Measurements from ENCODE around the gene FRY.
"Not testable (repeated sequence)": the region's sequence is repeated elsewhere in the genome, so short reads cannot be mapped to it uniquely, and the experiment has no call there.

FRY gene

DNA sequence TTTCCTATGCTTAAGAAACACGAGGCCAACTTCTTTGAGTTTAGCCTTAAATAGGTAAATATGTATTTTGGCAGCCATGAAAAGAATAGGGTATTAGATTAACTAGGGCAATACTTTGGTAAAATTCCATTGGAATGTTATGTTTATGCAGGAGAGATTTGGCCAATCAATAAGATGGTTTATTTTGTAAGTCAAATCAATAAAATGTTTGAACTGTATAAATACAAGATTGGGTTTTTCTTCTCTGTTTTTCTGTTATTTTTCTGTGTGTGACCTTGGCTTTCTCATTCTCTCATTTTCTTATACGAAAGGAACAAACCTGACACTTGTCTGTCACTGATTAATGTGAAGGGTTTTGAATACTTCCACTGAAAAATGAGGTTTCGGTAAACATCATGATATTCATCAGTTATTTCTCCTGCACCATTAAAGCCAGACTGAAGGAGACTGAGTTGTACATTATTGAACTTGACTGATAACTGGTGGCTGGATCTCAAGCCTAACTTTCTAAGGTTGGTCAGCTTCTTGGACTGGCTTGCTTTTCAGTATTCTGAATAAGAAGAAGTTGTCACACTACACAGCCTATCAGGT lies 8.6 kb downstream of the FRY start:
- DNase-seq (ENCODE audit: low read depth in 1 of 2, low spot score in 1 of 2), result no peak

DNA sequence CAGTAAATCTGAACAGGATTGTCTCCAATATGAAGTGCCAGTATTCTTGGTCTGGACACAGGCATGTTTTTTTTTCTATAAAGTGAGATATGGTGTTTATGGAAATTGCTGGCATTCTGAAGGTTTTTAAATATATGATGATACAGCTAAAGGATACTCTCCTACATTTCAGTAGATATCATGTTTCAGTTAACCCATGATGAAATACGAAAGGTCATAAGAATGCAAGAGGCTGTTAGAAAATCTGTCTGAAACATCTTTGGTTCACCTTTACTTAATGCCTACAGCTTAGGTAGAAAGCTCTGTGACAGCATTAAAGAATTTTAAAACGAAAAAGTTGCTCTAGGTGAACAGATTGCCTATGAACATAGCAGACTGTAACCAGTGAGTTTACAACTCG lies 9.1 kb downstream of the FRY start:
- no peak for DNase-seq (ENCODE audit: low read depth in 1 of 2, low spot score in 1 of 2)

DNA sequence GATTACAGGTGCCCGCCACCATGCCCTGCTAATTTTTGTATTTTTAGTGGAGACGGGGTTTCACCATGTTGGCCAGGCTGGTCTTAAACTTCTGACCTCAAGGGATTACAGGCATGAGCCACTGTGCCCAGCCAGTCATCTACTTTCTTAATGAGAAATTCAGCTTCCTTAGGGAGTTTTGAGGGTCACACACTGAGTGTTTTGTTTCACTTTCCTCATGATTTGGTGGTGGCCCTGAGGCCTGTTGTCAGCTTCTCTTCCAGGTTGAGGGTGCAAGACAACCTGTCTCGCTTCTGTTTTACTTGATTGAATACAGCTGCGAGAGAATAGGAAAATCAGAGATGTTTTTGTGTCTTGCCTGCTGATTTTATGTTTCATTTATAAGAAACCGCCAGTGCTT lies 9.9 kb downstream of the FRY start:
- no peak for DNase-seq (ENCODE audit: low read depth in 1 of 2, low spot score in 1 of 2)

DNA sequence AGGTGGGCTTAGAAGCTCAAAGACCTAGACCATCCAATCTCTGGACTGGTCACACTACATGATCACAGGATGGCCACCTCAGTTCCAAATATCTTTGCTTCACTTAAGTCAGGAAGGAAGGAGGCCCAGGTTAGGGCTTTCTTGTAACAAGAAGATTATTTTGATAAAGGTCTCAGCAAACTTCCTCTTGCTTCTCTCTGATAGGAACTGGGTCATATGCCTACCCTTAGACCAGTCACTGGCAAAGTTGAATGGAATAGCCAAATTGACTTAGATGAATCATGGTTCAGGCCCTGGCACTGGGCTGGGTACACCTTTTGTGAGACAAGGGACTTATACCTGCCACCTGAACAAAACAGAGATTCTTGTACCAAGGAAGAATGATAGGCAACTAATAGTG lies 11.0 kb downstream of the FRY start:
- no peak for DNase-seq (ENCODE audit: low read depth in 1 of 2, low spot score in 1 of 2)

DNA sequence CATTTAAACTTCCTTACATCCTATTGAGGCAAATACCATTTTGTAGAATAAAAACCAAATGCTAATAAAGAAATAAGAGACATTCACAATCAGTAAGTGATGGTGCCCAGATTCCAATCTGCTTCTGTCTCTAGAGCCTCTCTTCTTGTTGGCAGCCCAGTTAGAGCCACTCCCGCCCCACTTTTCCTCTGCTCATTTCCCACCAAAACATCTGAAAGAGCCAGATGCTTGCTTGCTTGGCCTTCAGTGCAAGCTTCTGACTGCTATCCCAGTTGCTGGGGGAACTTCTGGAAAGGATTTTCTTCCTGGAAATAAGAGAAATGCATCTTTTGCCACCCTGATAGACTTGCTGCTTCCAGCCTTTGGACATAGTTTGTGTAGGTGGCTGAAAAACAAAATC lies 12.9 kb downstream of the FRY start:
- DNase-seq (ENCODE audit: low read depth in 1 of 2, low spot score in 1 of 2), result no peak

DNA sequence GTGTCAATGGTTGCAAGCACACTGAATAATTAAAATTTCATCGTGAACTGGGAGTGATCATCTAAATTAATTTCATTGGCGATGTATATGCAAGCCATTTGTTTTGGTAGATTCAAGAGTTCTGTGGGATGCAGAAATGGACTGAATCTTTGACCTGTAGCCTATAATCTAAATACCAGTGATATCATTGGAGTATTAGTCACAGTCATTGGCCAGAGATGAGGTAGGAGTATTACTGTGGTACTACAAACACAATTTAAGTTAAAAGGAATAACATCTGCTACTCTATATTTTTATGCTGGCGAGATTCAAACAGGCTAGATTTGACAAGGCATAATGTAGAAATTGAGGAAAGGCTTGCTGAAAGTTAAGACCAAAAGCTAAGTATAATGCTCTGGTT lies 14.0 kb downstream of the FRY start:
- DNase-seq (ENCODE audit: low read depth in 1 of 2, low spot score in 1 of 2), result no peak

DNA sequence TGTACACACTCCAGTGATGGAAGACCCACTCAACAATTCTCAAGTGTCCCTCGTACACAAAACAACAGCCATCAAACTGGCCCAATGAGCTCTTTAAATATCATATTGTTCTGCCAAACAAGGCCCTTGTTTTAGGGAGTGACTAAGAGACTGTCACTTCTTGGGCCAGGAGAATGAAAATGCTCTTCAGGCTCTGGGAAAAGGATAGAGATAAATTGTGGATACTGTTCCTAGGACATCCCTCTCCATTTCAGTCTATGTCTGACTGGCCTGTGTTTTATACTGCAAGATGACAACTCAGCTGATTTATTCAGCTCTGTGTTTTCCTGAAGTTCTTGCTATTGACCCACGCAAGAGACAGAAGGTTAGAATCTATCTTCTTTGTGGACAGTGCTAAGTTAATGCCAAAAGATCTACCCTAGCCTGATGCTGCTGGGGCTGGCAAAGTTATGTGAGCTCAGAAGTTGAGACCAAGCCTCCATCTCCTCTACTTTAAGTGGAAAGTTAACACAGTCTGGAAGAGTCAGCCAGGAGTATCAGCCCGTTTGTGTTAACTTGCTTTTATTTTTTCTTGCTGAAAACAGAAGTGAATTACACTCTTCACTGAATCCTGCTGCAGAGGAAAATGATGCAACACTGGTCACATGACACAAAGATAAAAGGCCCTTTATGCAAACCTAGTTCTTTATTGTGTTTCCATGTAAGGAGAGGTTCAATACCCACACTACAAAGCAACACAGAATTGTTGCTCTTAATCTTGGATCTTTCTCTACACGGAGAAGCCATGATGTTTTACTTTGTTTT lies 14.6 kb downstream of the FRY start:
- DNase-seq (ENCODE audit: low read depth in 1 of 2, low spot score in 1 of 2), result no peak

DNA sequence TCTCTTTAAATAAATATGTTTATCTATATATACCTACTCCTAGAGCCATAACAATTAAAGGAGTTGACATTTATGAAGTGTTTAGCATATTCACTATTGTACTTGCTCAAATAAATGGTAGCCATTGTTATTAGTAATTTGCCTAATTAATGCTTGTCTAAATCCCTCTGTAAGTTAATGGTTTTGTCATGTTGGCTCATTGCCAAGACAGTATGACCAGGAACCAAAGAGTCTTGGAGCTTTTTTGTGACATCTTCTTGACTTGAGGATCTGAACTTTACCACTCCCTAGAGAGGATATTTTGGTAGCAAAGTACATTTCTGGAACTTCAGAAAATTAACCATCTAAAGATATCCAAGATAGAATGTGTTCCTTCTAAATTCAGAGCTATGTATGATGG lies 15.5 kb downstream of the FRY start:
- DNase-seq (ENCODE audit: low read depth in 1 of 2, low spot score in 1 of 2), result no peak

DNA sequence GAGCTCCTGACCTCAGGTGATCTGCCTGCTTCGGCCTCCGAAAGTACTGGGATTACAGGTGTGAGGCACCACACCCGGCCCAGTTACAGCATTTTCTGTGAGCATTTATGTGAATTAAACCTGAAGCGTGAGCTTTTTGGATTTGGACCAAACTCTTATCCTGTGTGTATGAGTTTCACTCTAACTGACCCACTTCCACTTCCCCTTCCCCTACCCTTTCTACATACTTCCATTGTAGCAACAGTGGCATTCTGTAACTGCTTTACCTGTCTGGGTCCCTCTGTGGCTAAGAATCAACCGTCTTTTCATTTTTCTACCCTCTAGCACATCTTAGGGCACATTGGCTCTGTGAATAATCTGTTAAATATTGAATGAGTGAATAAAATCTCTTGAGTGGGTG lies 16.2 kb downstream of the FRY start:
- no peak for DNase-seq (ENCODE audit: low read depth in 1 of 2, low spot score in 1 of 2)

DNA sequence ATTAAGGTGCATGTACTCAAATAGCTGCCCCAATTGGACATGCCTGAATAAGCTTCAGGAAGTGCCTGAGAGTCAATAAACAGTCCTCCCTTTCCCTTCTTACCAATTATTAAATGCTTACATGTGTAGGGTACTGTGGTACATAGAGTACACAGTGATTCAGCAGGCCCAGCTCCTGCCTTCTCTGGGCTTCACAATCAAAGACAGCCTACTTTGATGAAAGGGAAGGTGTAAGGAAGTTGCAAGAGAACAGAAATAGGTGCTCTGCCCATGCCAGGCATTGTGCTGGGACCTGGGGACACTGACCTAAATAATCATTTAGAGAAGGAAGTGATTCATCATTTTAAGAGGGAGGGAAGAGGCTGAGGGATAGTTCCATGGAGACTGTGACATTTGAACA lies 17.2 kb downstream of the FRY start:
- no peak for DNase-seq (ENCODE audit: low read depth in 1 of 2, low spot score in 1 of 2)

DNA sequence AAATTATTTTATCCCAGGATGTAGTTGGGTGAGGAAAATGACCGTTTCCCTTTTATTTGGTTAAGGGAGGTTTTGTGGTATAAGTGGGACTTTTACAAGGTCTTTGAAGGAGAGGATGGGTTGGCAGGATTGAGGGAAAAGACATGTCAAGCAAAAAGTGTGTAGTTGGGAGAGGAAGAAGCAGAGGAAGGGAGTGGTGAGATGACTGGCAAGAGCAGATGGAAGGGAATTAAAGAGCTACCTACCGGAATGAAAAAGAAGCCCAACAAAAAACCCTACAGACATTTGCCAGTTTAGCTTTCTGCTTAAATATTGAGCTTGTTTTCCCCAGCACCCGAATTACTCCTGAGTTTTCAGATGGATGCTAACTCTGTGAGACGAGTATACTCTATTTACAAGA lies 19.6 kb downstream of the FRY start:
- DNase-seq (ENCODE audit: low read depth in 1 of 2, low spot score in 1 of 2), result no peak

DNA sequence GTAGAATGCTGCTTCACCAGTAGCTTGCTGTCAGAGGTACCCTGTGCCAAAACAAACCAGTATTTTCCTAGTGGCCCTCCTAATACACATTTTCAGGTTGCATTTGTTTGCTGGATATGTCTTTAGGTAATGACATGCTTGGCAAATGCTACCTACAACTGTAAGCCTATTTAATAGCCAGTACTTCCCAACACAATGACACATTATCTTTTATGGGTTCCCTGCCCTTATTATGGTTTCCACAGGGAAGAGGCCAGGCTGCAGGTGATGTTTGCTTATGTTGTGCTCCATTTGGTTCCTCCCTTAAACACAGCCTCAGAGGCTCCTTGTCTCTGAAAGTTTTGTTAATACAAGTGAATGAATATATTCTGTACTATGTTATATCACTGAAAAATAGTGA lies 24.7 kb downstream of the FRY start:
- DNase-seq (ENCODE audit: low read depth in 1 of 2, low spot score in 1 of 2), result no peak

DNA sequence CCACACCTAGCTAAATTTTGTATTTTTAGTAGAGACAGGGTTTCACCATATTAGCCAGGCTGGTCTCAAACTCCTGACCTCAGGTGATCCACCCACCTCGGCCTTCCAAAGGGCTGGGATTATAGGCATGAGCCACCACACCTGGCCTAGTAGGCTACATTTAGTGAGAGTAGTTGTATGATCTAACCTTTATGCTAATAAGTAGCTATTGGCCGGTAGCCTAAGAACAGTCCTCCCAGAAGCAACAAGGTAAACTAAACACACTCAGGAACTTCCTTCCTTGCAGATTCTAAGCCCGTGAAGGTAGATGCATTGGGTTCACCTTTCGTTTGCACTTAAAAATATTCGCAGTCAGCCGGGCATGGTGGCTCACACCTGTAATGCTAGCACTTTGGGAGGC lies 25.8 kb downstream of the FRY start:
- not testable (repeated sequence) for DNase-seq (ENCODE audit: low read depth in 1 of 2, low spot score in 1 of 2)

DNA sequence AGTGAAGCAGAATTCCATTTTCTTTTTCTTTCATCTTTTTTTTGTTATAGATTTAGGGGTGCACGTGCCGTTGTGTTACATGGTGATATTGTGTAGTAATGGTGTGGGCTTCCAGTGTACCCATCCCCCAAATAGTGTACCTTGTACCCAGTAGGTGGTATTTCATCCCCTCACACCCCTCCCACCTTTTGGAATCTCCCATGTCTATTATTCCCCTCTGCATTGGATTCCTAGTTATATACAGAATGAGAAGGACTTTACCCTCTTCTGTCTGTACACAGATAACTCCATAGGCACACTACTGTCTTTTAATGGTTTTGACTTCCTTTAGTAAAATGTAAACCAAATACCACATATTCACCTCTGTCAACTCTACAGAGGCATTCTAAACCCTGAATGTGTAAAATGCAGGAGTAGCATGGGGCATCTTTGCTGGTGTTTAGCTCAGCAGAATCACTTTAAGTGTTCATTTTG lies 28.0 kb downstream of the FRY start:
- DNase-seq (ENCODE audit: low read depth in 1 of 2, low spot score in 1 of 2), result no peak

DNA sequence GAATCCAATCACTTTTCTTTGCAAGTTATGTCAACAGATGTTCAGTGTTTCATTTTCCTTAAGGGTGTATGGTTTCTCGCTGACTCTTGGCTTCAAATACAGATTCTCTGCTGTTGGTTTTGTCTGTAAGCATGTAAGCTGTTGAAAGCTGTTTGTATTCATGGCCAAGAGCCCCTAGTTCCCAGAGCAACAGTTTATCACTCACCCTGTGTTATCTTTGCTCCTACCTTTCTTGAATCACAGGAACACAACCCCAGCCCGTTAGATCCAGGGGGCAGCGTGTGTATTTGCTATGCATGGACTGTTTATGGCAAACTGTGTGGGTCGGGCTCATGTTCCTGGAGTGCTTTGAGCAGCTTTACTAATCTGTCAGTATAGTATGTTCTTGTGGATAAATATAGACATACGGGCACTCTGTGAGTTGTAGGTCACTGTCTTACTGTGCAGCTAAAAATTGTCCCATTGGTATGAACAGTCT lies 28.9 kb downstream of the FRY start:
- DNase-seq (ENCODE audit: low read depth in 1 of 2, low spot score in 1 of 2), result no peak

DNA sequence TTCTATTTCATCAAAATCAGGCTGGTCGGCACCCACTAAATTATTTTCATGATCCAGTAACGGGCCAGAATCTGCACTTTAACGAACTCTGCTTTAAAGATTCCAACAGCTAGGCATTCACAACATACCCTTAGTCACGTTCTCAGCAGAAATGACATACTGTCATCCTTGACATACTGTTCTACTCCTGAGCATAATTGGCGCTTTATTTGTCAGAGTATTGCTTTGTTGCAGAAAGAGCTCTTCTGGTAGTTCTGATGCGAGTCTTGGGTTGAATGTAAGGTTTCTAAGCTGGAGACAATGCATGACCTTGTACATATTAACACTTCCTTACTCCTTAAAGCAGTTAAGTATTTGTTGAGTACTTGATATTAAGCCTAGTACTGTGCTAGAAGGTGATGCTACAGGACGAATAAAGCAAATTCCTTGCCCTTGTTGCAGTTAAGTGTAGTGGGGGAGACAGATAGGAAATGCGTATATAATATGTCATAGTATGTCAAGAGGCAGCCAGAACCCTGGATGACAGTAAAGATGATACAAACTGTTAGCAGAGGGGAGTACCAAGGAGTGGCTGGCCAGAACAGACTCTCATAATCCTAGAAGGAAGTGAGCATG lies 32.2 kb downstream of the FRY start:
- no peak for DNase-seq (ENCODE audit: low read depth in 1 of 2, low spot score in 1 of 2)

DNA sequence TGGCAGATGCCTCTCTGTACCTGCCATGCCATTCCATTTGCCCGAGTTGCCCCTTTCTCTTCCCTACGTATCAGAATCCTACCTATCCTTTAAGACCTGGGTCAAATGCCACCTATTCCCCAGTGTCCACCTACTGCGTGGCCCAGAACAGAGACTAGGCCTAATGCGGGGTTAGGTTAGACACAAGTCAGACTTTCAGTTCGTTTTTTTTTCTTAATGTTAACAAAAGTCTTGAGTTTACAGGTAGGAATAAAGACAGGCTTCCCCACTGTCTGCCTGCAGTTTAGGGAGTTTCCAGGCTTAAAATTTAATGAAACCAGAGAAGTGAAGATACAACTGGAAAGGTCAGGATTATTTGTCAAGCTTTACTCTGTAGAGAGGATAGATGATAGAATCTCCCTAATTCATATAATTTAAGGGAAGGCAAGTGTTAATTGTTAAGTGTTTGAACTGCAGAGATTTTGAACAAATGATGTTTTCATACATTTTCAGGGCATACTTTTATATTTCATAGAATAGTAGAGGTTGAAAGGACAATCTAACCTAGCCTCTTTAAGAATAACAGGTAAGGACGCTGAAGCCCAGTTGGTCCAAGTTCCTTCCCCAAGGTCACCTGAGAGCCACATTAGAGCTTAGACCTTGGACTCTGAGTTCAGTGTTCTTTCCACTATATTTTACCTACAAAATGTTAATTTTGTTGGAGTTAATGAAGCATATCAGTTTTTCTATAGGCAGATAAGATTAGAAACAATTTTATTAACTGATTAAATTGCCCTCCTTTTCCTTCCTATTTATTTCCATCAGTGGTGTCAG lies 35.8 kb downstream of the FRY start:
- no peak for DNase-seq (ENCODE audit: low read depth in 1 of 2, low spot score in 1 of 2)

DNA sequence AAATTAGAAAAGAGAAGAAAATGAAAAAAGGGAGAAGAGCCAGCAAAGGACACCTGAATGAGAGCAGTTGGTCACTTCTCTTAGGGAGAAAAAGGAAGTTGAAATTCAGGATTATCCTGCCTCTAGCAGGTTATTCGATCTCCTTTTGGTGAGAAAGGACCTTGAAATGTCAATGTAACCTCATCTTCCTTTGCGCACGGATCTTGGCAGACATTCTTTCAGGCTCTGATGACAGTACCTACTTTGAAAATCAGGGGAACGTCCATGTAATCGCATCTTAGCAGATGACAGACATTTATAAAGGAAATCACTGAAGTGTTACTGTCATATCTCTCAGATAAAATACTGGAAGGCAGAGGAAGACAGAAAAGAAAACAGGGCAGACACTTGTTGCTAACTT lies 36.7 kb downstream of the FRY start:
- DNase-seq (ENCODE audit: low read depth in 1 of 2, low spot score in 1 of 2), result no peak

DNA sequence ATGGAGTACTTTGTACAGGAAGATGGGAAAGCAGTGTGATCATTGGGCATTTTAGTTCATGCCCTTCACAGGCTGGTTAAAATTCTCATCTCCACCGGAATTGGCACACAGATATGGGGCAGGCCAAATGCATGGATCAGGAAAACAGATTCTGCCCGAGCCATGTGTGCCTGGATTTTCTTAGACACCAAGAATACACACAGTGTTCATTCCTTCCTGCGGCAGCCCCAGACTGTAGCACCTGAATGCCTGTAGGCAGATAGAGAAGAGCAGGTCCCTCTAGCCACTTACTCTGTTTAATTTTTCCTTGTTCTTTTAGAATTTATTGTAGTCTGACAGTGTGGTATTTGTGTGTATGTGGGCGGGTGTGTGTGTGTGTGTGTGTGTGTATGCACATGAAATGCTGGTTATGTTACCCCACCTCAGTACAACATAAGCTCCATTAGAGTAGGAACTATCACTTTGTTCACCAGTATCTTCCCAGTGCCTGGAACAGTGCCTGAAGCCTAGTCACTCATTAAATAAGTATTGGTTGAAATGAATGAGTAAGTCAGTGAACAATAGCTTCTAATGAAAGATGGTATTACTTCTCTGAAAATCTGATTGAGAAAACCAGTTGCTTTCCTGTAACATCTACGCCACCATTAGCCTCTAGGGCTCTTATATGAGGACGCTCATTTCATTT lies 41.7 kb downstream of the FRY start:
- DNase-seq (ENCODE audit: low read depth in 1 of 2, low spot score in 1 of 2), result no peak

DNA sequence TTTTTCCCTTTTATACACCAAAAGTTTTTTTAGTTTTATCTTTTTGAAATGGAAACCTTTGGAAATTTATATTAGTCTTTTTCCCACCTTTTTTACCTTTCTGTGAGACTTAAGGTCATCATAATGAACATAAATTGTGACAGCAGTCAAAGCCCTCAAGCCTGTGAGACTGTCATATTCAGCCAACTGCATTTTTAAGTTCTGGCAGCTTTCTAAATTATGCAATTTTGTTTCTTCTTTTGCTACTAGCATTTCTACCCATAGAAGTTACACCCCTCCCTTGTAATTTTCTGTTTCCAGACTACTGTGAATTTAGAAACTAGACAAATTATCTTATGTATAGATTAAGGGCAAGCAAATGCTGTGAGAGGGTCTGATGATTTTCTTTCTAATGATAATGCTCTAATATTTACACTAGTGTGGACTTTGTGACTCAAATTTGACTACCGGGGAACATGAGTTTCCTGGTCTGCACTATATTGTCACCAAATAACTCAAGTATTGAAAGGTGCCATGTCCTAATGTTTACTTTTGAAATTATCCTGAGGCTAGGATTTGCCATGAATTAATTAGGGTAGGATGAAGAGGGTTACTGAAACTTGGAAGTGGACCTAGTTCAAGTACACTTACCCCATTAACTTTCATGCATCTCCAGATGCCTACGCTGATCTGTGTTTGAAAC lies 43.7 kb downstream of the FRY start:
- no peak for DNase-seq (ENCODE audit: low read depth in 1 of 2, low spot score in 1 of 2)
